Measurements from ENCODE around the gene C9orf50.

Gene C9orf50

GRCh38 chr9:129591916-129592315 is 29.0 kb downstream of the C9orf50 start:
- no peak for DNase-seq (ENCODE audit: low spot score)

GRCh38 chr9:129590466-129590865 is 30.4 kb downstream of the C9orf50 start:
- DNase-seq (ENCODE audit: low spot score): no peak

GRCh38 chr9:129587487-129588262 is 33.2 kb downstream of the C9orf50 start:
- no peak for DNase-seq (ENCODE audit: low spot score)

- DNase-seq (ENCODE audit: low spot score): no peak
Observed at GRCh38 chr9:129586685-129587084, 34.2 kb downstream of the C9orf50 start.

- DNase-seq (ENCODE audit: low spot score): no peak
Observed at GRCh38 chr9:129586245-129586644, 34.7 kb downstream of the C9orf50 start.

GRCh38 chr9:129585352-129585751 is 35.5 kb downstream of the C9orf50 start:
- DNase-seq (ENCODE audit: low spot score): no peak

- DNase-seq (ENCODE audit: low spot score): peak; percentile 73
Observed at GRCh38 chr9:129584136-129584535, 36.8 kb downstream of the C9orf50 start.

- no peak for DNase-seq (ENCODE audit: low spot score)
Observed at GRCh38 chr9:129583308-129584038, 37.4 kb downstream of the C9orf50 start.

GRCh38 chr9:129582855-129583254 is 38.0 kb downstream of the C9orf50 start:
- DNase-seq (ENCODE audit: low spot score): peak; percentile 57

GRCh38 chr9:129581505-129582189 is 39.3 kb downstream of the C9orf50 start:
- no peak for DNase-seq (ENCODE audit: low spot score)

- DNase-seq (ENCODE audit: low spot score): peak; percentile 57
Observed at GRCh38 chr9:129580211-129580915, 40.5 kb downstream of the C9orf50 start.

GRCh38 chr9:129579294-129579693 is 41.6 kb downstream of the C9orf50 start:
- no peak for DNase-seq (ENCODE audit: low spot score)

- no peak for DNase-seq (ENCODE audit: low spot score)
Observed at GRCh38 chr9:129576546-129577543, 44.1 kb downstream of the C9orf50 start.

GRCh38 chr9:129575818-129576217 is 45.1 kb downstream of the C9orf50 start:
- DNase-seq (ENCODE audit: low spot score): no peak

- no peak for DNase-seq (ENCODE audit: low spot score)
Observed at GRCh38 chr9:129574911-129575585, 45.9 kb downstream of the C9orf50 start.

- DNase-seq (ENCODE audit: low spot score): no peak
Observed at GRCh38 chr9:129573977-129574376, 46.9 kb downstream of the C9orf50 start.

GRCh38 chr9:129572517-129572916 is 48.4 kb downstream of the C9orf50 start:
- no peak for DNase-seq (ENCODE audit: low spot score)

GRCh38 chr9:129572052-129572425 is 48.9 kb downstream of the C9orf50 start:
- DNase-seq (ENCODE audit: low spot score): no peak

GRCh38 chr9:129571298-129572051 is 49.4 kb downstream of the C9orf50 start:
- no peak for DNase-seq (ENCODE audit: low spot score)
